PC-9 (cell line): Measurements from ENCODE around the gene MYBBP1A. TPM values are rescaled to one million over a fixed set of nuclear protein-coding genes. Genes with fewer than 3 reads are reported as not detected.

Experiments used
- BruUV-seq: library from RNA; stranded (reverse); fragments of 400-500 nt; replicated peaks from 2 replicates; lab custom pipeline; 2021; lab: Mats Ljungman, UMichigan
- CTCF ChIA-PET: fragments of 300-600 bp; sonication (Branson Sonifier 250); formaldehyde crosslinking; loops from one replicate; lab custom pipeline; 2022; ENCODE audit warnings: antibody characterized with exemption; lab: Charles Lee
- POLR2A ChIA-PET: fragments of 300-600 bp; sonication (Branson Sonifier 250); formaldehyde crosslinking; loops from one replicate; lab custom pipeline; 2022; ENCODE audit warnings: antibody characterized with exemption; ENCODE audit not compliant: unreplicated experiment; lab: Charles Lee
- DNase-seq, 2 experiments: peaks; one replicate each; pipeline versions ENCODE4 v3.0.0 to v3.0.0-alpha.2; 2015 to 2022; ENCODE audit warnings: mixed read lengths in 1 of 2
- H2AFZ ChIP-seq: fragments of 200-600 bp; sonication (generic); 2 replicates; pipeline ENCODE4 v1.8.1; 2017; ENCODE audit warnings: antibody characterized with exemption
- H3F3A ChIP-seq: fragments of 200-600 bp; sonication (generic); 2 replicates; pipeline ENCODE4 v1.8.1; 2017; ENCODE audit warnings: antibody characterized with exemption, mild to moderate bottlenecking, low read depth; ENCODE audit not compliant: insufficient read depth
- H3K27ac ChIP-seq: fragments of 200-600 bp; sonication (generic); 2 replicates; pipeline ENCODE4 v1.6.1; 2016; ENCODE audit warnings: mixed run types
- H3K27me3 ChIP-seq: fragments of 200-600 bp; sonication (generic); 2 replicates; pipeline ENCODE4 v1.6.1; 2016; ENCODE audit warnings: low read depth, mixed run types; ENCODE audit not compliant: insufficient read depth
- H3K36me3 ChIP-seq: fragments of 200-600 bp; sonication (generic); 2 replicates; pipeline ENCODE4 v1.6.1; 2016; ENCODE audit warnings: low read depth, mixed run types
- H3K4me1 ChIP-seq: fragments of 200-600 bp; sonication (generic); replicated peaks from 2 replicates; pipeline ENCODE4 v1.6.1; 2016; ENCODE audit warnings: mixed run types; ENCODE audit not compliant: insufficient read depth
- H3K4me2 ChIP-seq: fragments of 200-600 bp; sonication (generic); 2 replicates; pipeline ENCODE4 v1.6.1; 2017; ENCODE audit warnings: mixed run types
- H3K4me3 ChIP-seq: fragments of 200-600 bp; sonication (generic); 2 replicates; pipeline ENCODE4 v1.6.1; 2016; ENCODE audit warnings: mixed run types
- H3K79me2 ChIP-seq: fragments of 200-600 bp; sonication (generic); 2 replicates; pipeline ENCODE4 v1.6.1; 2017; ENCODE audit warnings: low read depth, mixed run types
- H3K9me2 ChIP-seq: fragments of 200-600 bp; sonication (generic); 2 replicates; pipeline ENCODE4 v1.8.1; 2017; ENCODE audit warnings: mild to moderate bottlenecking; ENCODE audit not compliant: insufficient read depth
- H3K9me3 ChIP-seq: fragments of 200-600 bp; sonication (generic); 2 replicates; pipeline ENCODE4 v1.8.1; 2016; ENCODE audit warnings: low read depth; ENCODE audit not compliant: insufficient read depth
- H4K20me1 ChIP-seq: fragments of 200-600 bp; sonication (generic); 2 replicates; pipeline ENCODE4 v1.8.1; 2017; ENCODE audit not compliant: insufficient read depth
- EZH2 ChIP-seq: fragments of 200-600 bp; sonication (generic); IDR thresholded peaks from 2 replicates; pipeline ENCODE4 v1.8.0; 2017; ENCODE audit warnings: antibody characterized with exemption, low read depth
- intact Hi-C: fragments of 100-400 bp; cut with micrococcal nuclease; formaldehyde crosslinking; loops from one replicate; pipeline ENCODE4 v1.10.0; 2022; ENCODE audit not compliant: unreplicated experiment
- total RNA-seq: library from RNA; stranded (reverse); gene quantifications from 2 replicates; pipeline ENCODE4 v1.2.3, GENCODE V29; 2021
- TF ChIP-seq, protein P1 (sequence below): fragments of 200-600 bp; sonication (generic); conservative IDR thresholded peaks from 2 replicates; pipeline ENCODE4 v1.6.1; 2017; ENCODE audit warnings: mixed run types, antibody characterized with exemption, mild to moderate bottlenecking, moderate library complexity

Gene MYBBP1A
- total RNA-seq, 1 experiment from 2014 or later: 89.1 TPM

DNA sequence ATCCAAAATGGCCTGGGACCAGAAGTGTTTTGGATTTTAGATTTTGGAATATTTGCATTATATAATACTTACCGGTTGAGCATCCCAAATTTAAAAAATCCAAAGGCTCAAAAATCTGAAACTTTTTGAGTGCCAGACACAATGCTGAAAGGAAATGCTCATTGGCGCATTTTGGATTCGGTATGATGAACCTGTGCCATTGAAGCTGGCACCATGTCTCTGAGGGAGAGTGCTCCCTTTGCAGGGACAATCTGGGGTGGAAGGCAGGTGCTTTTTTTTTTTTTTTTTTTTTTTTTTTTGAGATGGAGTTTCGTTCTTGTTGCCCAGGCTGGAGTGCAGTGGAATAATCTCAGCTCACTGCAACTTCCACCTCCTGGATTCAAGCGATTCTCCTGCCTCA is 46.9 kb upstream of the MYBBP1A start:
- CTCF ChIA-PET: no interaction called here

DNA sequence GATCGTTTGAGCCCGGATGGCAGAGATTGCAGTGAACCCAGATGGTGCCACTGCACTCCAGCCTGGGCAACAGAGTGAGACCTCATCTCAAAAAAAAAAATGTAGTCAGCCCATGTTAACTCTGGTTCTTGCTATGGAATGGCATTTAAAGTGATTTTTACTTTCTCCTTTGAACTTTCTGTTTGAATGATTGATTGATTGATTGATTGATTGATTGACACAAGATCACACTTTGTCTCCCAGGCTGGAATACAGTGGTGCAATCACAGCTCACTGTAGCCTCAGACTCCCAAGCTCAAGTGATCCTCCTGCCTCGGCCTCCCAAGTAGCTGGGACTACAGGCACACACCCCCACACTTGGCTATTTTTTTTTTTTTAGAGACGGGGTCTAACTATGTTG is 46.1 kb upstream of the MYBBP1A start:
- no peak for DNase-seq
- POLR2A ChIA-PET: interaction anchor here (0.6 kb wide), 1 partner anchor 1431 kb away, joined by 3 read pairs; no protein-coding TSS in a partner anchor
- H3K27me3 ChIP-seq: peaks cover 31% of the 10 kb centered on the region
- TF ChIP-seq, protein P1, sequence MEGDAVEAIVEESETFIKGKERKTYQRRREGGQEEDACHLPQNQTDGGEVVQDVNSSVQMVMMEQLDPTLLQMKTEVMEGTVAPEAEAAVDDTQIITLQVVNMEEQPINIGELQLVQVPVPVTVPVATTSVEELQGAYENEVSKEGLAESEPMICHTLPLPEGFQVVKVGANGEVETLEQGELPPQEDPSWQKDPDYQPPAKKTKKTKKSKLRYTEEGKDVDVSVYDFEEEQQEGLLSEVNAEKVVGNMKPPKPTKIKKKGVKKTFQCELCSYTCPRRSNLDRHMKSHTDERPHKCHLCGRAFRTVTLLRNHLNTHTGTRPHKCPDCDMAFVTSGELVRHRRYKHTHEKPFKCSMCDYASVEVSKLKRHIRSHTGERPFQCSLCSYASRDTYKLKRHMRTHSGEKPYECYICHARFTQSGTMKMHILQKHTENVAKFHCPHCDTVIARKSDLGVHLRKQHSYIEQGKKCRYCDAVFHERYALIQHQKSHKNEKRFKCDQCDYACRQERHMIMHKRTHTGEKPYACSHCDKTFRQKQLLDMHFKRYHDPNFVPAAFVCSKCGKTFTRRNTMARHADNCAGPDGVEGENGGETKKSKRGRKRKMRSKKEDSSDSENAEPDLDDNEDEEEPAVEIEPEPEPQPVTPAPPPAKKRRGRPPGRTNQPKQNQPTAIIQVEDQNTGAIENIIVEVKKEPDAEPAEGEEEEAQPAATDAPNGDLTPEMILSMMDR: no peak
- TF ChIP-seq EZH2: no peak
- no peaks in the 10 kb centered on the region for H4K20me1 ChIP-seq
- no peak overlapping the region for H3K4me2 ChIP-seq
- intact Hi-C loops: no loop called here
- no peak overlapping the region for H3K4me3 ChIP-seq
- no peaks in the 10 kb centered on the region for H3K36me3 ChIP-seq
- H3K79me2 ChIP-seq: no peaks in the 10 kb centered on the region
- no peak overlapping the region for H2AFZ ChIP-seq
- peaks cover 13% of the 10 kb centered on the region; the same call in 1 of the 2 replicates for H3F3A ChIP-seq
- peaks cover 16% of the 10 kb centered on the region for H3K4me1 ChIP-seq
- no TSS peak for BruUV-seq
- H3K9me2 ChIP-seq: no peaks in the 10 kb centered on the region
- no peak overlapping the region for H3K27ac ChIP-seq
- CTCF ChIA-PET: no interaction called here
- H3K9me3 ChIP-seq: no peaks in the 10 kb centered on the region

More for the DNA sequence above, 46.9 kb upstream of the MYBBP1A start:
- Histone ChIP-seq H3K27ac (no peak overlapping the region), H3K4me3 (no peak overlapping the region), H3K4me1 (peaks cover 16% of the 10 kb centered on the region), H3K4me2 (no peak overlapping the region), H3K36me3 (no peaks in the 10 kb centered on the region), H4K20me1 (no peaks in the 10 kb centered on the region), H3K9me3 (no peaks in the 10 kb centered on the region), H3K27me3 (peaks cover 25% of the 10 kb centered on the region), H3F3A (peaks cover 13% of the 10 kb centered on the region; the same call in 1 of the 2 replicates), H2AFZ (no peak overlapping the region), H3K9me2 (no peaks in the 10 kb centered on the region), H3K79me2 (no peaks in the 10 kb centered on the region)
- TF ChIP-seq, protein P1: no peak
- no peak for TF ChIP-seq EZH2
- intact Hi-C loops: no loop called here
- POLR2A ChIA-PET: no interaction called here
- BruUV-seq: no TSS peak
- no peak for DNase-seq

DNA sequence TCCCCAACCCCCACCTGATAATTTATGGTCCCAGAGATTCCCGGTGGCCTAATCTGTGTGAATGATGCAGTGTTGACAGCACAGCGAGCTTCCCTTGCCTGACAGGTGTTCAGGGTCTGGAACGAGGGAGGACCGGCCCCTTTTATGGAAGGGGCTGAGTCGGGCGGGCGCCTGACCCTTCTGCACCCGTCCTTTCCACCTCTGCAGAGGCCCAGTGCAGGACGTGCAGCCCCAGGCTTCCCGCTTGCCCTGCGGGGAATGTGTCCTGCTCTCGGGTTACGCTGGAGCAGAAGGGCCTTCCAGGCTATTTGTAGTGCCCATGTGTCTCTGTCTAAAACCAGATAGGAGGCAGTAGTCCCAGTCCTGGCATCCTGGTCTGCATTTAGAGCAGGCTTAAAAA is 45.4 kb upstream of the MYBBP1A start:
- intact Hi-C loops: no loop called here
- no peak for DNase-seq
- H3K79me2 ChIP-seq: no peaks in the 10 kb centered on the region
- H3F3A ChIP-seq: peaks cover 13% of the 10 kb centered on the region; the same call in 1 of the 2 replicates
- POLR2A ChIA-PET: interaction anchor here (0.5 to 0.7 kb wide), 2 partner anchors 23 to 313 kb away, joined by 5 to 8 read pairs; no protein-coding TSS in a partner anchor
- H3K27me3 ChIP-seq: peaks cover 31% of the 10 kb centered on the region
- H3K27ac ChIP-seq: no peak overlapping the region
- H3K4me3 ChIP-seq: no peak overlapping the region
- no peaks in the 10 kb centered on the region for H3K9me3 ChIP-seq
- no peaks in the 10 kb centered on the region for H4K20me1 ChIP-seq
- CTCF ChIA-PET: interaction anchor here (0.5 to 0.6 kb wide), 3 partner anchors 25 to 211 kb away, joined by 4 to 7 read pairs (median 6); no protein-coding TSS in a partner anchor
- H3K9me2 ChIP-seq: no peaks in the 10 kb centered on the region
- peaks cover 16% of the 10 kb centered on the region for H3K4me1 ChIP-seq
- TF ChIP-seq, protein P1: no peak
- no peak for TF ChIP-seq EZH2
- H3K4me2 ChIP-seq: peak overlapping the region; percentile 37
- no TSS peak for BruUV-seq
- H2AFZ ChIP-seq: no peak overlapping the region
- H3K36me3 ChIP-seq: no peaks in the 10 kb centered on the region
